HEK293T (cell line): ENCODE results near the gene MYO18B.

Experiments
- CTCF ChIA-PET: fragments of 350-600 bp; formaldehyde crosslinking; extraction: SDS; loops from one replicate; lab custom pipeline; 2021; ENCODE audit warnings: antibody characterized with exemption, inconsistent platforms; lab: Yijun Ruan, JAX
- POLR2A ChIA-PET: fragments of 350-600 bp; formaldehyde crosslinking; extraction: SDS; loops from one replicate; lab custom pipeline; 2020; ENCODE audit warnings: antibody characterized with exemption, inconsistent platforms; lab: Yijun Ruan, JAX
- DNase-seq: peaks from one replicate; pipeline ENCODE4 v3.0.0; 2012; ENCODE audit warnings: mixed read lengths; ENCODE audit errors: extremely low spot score
- ARNT ChIP-seq: fragments of 450-650 bp; IDR thresholded peaks from 2 replicates; pipeline ENCODE4 v1.6.1; 2017; ENCODE audit warnings: mild to moderate bottlenecking
- BHLHE40 ChIP-seq: fragments of 450-650 bp; IDR thresholded peaks from 2 replicates; pipeline ENCODE4 v1.6.1; 2016; ENCODE audit warnings: mild to moderate bottlenecking, moderate library complexity, borderline replicate concordance
- CTBP1 ChIP-seq: fragments of 450-650 bp; IDR thresholded peaks from 2 replicates; pipeline ENCODE4 v1.6.1; 2016; ENCODE audit warnings: borderline replicate concordance
- ELF4 ChIP-seq: fragments of 450-650 bp; IDR thresholded peaks from 2 replicates; pipeline ENCODE4 v1.6.1; 2017; ENCODE audit warnings: antibody characterized with exemption
- FOXA1 ChIP-seq: fragments of 450-650 bp; IDR thresholded peaks from 2 replicates; pipeline ENCODE4 v1.6.1; 2016; ENCODE audit warnings: mild to moderate bottlenecking
- FOXK2 ChIP-seq: fragments of 450-650 bp; IDR thresholded peaks from 2 replicates; pipeline ENCODE4 v1.6.1; 2016; ENCODE audit warnings: mild to moderate bottlenecking
- FOXM1 ChIP-seq: fragments of 450-650 bp; IDR thresholded peaks from 2 replicates; pipeline ENCODE4 v1.6.1; 2017; ENCODE audit warnings: mild to moderate bottlenecking, borderline replicate concordance
- HDGF ChIP-seq: fragments of 450-650 bp; IDR thresholded peaks from 2 replicates; pipeline ENCODE4 v1.6.1; 2017; ENCODE audit warnings: antibody characterized with exemption, borderline replicate concordance
- L3MBTL2 ChIP-seq: fragments of 450-650 bp; conservative IDR thresholded peaks from 2 replicates; pipeline ENCODE4 v1.6.1; 2016; ENCODE audit warnings: mild to moderate bottlenecking
- LEF1 ChIP-seq: fragments of 450-650 bp; IDR thresholded peaks from 2 replicates; pipeline ENCODE4 v1.6.1; 2017; ENCODE audit warnings: mild to moderate bottlenecking, borderline replicate concordance
- NFRKB ChIP-seq: fragments of 450-650 bp; IDR thresholded peaks from 2 replicates; pipeline ENCODE4 v1.6.1; 2016; ENCODE audit warnings: mild to moderate bottlenecking, moderate library complexity
- SP1 ChIP-seq: fragments of 450-650 bp; IDR thresholded peaks from 2 replicates; pipeline ENCODE4 v1.6.1; 2017
- SUZ12 ChIP-seq: fragments of 450-650 bp; IDR thresholded peaks from 2 replicates; pipeline ENCODE4 v1.6.1; 2016; ENCODE audit warnings: mild to moderate bottlenecking
- TARDBP ChIP-seq: fragments of 450-650 bp; IDR thresholded peaks from 2 replicates; pipeline ENCODE4 v1.6.1; 2016
- ZNF384 ChIP-seq: fragments of 450-650 bp; IDR thresholded peaks from 2 replicates; pipeline ENCODE4 v1.6.1; 2016
- TF ChIP-seq, protein P1 (sequence below): fragments of 450-650 bp; IDR thresholded peaks from 2 replicates; pipeline ENCODE4 v1.6.1; 2016

MYO18B gene

DNA sequence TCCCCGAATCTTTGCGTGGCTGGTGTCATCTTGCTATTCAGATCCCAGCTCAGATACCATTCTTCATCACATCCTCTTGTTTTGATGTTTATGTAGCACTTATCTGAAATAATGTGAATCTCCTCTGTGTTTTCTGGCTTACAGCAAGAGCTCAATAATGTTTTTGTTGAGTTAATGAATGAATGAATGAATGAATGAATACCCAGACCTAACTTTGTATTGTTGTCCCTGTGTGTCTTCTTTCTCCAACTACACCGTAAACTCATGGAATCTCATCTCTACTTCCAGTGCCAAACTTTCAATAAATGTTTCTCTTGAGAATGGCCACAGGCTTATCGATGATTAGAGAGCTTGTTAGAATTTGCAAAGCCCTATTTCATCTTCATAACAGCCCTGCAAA is 110.2 kb downstream of the MYO18B start:
- ChIA-PET CTCF (interaction anchor here (0.5 kb wide), 1 partner anchor 347 kb away, joined by 3 read pairs; no protein-coding TSS in a partner anchor), POLR2A (no interaction called here)
- DNase-seq: no peak
- TF ChIP-seq CTBP1 (no peak), TARDBP (no peak), HDGF (no peak), L3MBTL2 (no peak), NFRKB (no peak), ARNT (no peak)
- TF ChIP-seq, protein P1, sequence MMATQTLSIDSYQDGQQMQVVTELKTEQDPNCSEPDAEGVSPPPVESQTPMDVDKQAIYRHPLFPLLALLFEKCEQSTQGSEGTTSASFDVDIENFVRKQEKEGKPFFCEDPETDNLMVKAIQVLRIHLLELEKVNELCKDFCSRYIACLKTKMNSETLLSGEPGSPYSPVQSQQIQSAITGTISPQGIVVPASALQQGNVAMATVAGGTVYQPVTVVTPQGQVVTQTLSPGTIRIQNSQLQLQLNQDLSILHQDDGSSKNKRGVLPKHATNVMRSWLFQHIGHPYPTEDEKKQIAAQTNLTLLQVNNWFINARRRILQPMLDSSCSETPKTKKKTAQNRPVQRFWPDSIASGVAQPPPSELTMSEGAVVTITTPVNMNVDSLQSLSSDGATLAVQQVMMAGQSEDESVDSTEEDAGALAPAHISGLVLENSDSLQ: no peak

DNA sequence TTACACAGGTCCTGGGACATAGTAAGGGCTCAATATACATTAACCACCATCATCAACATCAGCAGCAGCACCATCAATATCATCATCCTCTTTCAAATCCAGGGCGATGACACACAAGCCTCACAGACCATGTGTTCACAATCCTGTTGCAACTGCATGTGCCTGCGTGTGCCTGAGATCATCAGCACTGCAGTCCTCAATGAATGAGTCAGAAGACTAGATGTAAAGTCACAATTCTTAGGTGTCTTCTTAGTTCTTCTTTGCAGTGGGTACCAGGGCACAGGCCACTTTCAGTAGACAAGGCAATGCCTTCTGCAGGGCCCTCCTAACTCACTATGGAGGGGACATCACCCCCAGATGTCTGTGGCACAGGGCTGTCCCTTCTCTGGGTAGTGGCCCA is 111.1 kb downstream of the MYO18B start:
- POLR2A ChIA-PET: no interaction called here
- TF ChIP-seq, protein P1: no peak
- TF ChIP-seq FOXM1 (no peak), SUZ12 (no peak), CTBP1 (no peak), ELF4 (no peak), SP1 (no peak), LEF1 (no peak), FOXK2 (no peak), HDGF (no peak), ZNF384 (no peak), L3MBTL2 (no peak), ARNT (no peak), BHLHE40 (no peak), NFRKB (no peak), FOXA1 (no peak)
- DNase-seq: no peak
- CTCF ChIA-PET: no interaction called here

DNA sequence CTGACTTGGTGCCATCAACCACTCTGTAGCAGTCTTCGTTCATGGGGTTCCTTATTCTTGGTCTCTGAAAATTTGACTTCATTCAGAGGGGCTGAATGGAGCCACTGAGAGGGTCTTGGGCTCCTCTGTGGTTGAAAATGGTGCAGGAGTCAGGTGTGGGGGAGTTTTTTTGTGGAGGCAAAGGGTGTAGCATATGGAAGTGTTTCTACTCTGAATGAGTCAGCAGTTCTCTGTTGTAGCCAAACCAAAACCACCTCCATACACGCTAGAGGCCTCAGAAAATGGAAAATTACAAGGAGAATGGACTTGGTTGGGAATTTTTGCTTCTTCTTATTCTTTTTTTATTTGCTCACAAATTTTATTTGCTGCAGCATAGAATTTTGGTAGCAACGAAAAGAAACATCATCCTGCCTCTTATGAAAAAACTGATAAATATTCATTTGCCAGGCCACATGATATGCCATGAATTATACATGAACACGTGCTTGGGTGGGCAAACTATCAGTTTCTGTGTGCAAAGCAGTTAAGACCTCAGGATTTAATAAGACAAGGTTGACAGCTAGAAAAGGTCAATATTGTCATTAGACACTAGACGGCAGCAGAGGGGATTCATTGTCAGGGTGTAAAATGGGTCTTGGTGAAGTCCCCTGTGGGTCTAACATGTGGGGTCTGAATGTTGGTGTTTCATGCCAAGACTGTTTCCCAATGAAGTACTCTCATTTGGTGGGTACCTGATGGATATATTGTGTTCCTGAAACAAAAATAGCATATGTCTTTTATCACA is 111.7 kb downstream of the MYO18B start:
- ChIA-PET CTCF (interaction anchor here (0.7 to 1.2 kb wide), 2 partner anchors 9 to 35 kb away, joined by 3 read pairs; no protein-coding TSS in a partner anchor), POLR2A (no interaction called here)
- TF ChIP-seq FOXA1: no peak
- TF ChIP-seq, protein P1: no peak
- TF ChIP-seq FOXK2: no peak
- TF ChIP-seq TARDBP: no peak
- no peak for TF ChIP-seq BHLHE40
- no peak for TF ChIP-seq ARNT
- no peak for TF ChIP-seq CTBP1
- no peak for TF ChIP-seq NFRKB
- no peak for TF ChIP-seq LEF1
- TF ChIP-seq SP1: no peak
- TF ChIP-seq L3MBTL2: no peak
- TF ChIP-seq ZNF384: no peak
- no peak for TF ChIP-seq FOXM1
- no peak for TF ChIP-seq SUZ12
- no peak for TF ChIP-seq ELF4
- TF ChIP-seq HDGF: no peak
- DNase-seq: peak; percentile 53

DNA sequence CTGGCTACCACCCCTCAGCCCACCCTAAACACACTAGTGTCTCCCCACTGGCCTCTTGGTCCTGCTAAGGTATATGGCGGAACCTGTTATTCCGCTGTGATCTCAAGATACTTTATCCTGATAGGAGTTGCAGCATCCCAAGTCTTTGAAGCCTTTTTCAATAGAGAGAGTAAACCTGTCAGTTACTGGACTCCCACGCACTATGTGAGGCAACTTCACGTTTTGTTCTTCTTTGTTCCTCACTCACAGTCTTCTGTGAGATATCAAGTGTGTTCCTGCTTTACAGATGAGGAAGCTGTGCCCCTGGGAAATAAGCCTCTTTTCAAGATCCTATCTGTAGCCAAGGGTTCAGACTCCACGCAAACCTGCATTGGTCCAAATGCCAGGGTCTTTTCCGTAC is 127.8 kb downstream of the MYO18B start:
- CTCF ChIA-PET: no interaction called here
- DNase-seq: no peak
- POLR2A ChIA-PET: no interaction called here
- TF ChIP-seq TARDBP (no peak), ZNF384 (no peak)

DNA sequence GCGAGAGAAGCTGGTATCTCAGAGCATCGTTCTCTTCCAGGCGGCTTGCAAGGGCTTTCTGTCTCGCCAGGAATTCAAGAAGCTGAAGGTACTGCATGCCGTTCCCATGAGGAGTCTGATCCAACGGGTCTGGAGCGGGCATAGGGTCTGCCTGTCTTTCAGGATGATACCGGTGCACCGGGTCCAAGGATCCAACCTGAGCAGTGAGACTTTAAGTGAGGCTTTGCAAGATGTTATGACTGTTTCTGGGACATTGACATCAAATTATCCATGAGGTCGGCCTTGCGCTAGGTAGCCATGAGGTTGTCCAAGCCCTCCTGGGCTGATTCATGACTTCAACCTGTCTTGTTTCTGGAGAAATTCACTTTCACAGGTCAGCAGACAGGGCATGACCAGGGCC is 132.3 kb downstream of the MYO18B start:
- TF ChIP-seq ARNT (no peak), CTBP1 (no peak), LEF1 (no peak), FOXK2 (no peak), FOXA1 (no peak), SUZ12 (no peak), BHLHE40 (no peak), SP1 (no peak), TARDBP (no peak), NFRKB (no peak), HDGF (no peak), L3MBTL2 (no peak), ZNF384 (no peak)
- POLR2A ChIA-PET: no interaction called here
- CTCF ChIA-PET: interaction anchor here (0.6 kb wide), 1 partner anchor 71 kb away, joined by 3 read pairs; no protein-coding TSS in a partner anchor

DNA sequence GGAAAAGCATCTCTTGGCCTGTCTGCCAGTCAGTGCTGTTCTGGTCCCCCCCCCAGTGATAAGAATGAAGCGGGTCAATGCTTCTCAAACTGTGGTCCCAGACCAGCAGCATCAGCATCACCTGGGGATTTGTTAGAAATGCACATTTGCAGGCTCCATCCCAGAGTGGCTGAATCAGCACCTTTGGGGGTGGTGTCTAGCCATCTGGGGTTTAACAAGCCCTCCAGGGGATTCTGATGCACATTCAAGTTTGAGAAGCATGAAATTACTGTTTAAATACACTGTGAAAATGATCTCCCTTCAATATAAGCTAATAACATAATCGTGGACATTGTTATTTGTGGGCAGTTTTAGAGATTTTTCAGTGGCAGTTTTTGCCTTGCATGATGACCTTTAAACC is 133.5 kb downstream of the MYO18B start:
- POLR2A ChIA-PET: no interaction called here
- CTCF ChIA-PET: no interaction called here
- DNase-seq: no peak
- no peak for TF ChIP-seq LEF1
- TF ChIP-seq, protein P1: no peak

More for the DNA sequence above, 132.3 kb downstream of the MYO18B start:
- no peak for DNase-seq
